IMR-90 (cell line): Measurements from ENCODE around the gene ADCYAP1R1. TPM values are rescaled to one million over a fixed set of nuclear protein-coding genes. Genes with fewer than 3 reads are reported as not detected.

Source experiments
- ATAC-seq: fragments of 200-7000 bp; cut with Tn5 transposase; 2 replicates; pipeline ENCODE4 v1.9.1; 2020; ENCODE audit warnings: low read depth, mild to moderate bottlenecking, moderate library complexity
- BruUV-seq: library from RNA; stranded (reverse); fragments of 400-500 nt; replicated peaks from 2 replicates; lab custom pipeline; 2021; lab: Mats Ljungman, UMichigan
- CTCF ChIA-PET: fragments of 300-600 bp; formaldehyde crosslinking; extraction: SDS; loops from one replicate; lab custom pipeline; 2021; ENCODE audit warnings: antibody characterized with exemption; lab: Yijun Ruan, JAX
- POLR2A ChIA-PET: fragments of 300-600 bp; sonication (Branson Sonifier 250); formaldehyde crosslinking; loops from one replicate; lab custom pipeline; 2022; ENCODE audit warnings: antibody characterized with exemption; ENCODE audit not compliant: unreplicated experiment; lab: Charles Lee
- DNase-seq: peaks from one replicate; pipeline ENCODE4 v3.0.0; 2013
- H2AFZ ChIP-seq: replicated peaks from 2 replicates; pipeline ENCODE3; 2013; ENCODE audit warnings: low read length, mild to moderate bottlenecking; ENCODE audit not compliant: poor library complexity
- H2AK5ac ChIP-seq: 2 replicates; pipeline ENCODE4 v1.6.1; 2013; ENCODE audit warnings: low read depth, low read length, inconsistent platforms
- H2AK9ac ChIP-seq: replicated peaks from 2 replicates; pipeline ENCODE3; 2013; ENCODE audit warnings: mild to moderate bottlenecking, low read depth, low read length, moderate library complexity; ENCODE audit not compliant: poor library complexity
- H2BK120ac ChIP-seq: 2 replicates; pipeline ENCODE4 v1.6.1; 2013; ENCODE audit warnings: low read depth, low read length, inconsistent platforms
- H2BK15ac ChIP-seq: 3 replicates; pipeline ENCODE4 v1.6.1; 2013; ENCODE audit warnings: low read depth, low read length, inconsistent platforms
- H2BK20ac ChIP-seq: 2 replicates; pipeline ENCODE4 v1.6.1; 2013; ENCODE audit warnings: low read depth, mild to moderate bottlenecking, inconsistent platforms, low read length, moderate library complexity
- H2BK5ac ChIP-seq: 2 replicates; pipeline ENCODE4 v1.6.1; 2013; ENCODE audit warnings: mild to moderate bottlenecking, low read depth, low read length, inconsistent platforms; ENCODE audit not compliant: poor library complexity, severe bottlenecking
- H3K14ac ChIP-seq: replicated peaks from 2 replicates; pipeline ENCODE4 v1.6.1; 2013; ENCODE audit warnings: low read depth, low read length, inconsistent platforms
- H3K18ac ChIP-seq: 2 replicates; pipeline ENCODE4 v1.6.1; 2013; ENCODE audit warnings: low read depth, low read length, control low read depth
- H3K23ac ChIP-seq: 2 replicates; pipeline ENCODE4 v1.6.1; 2013; ENCODE audit warnings: low read depth, low read length, inconsistent platforms
- H3K27ac ChIP-seq: 2 replicates; pipeline ENCODE4 v1.5.1; 2013; ENCODE audit warnings: mild to moderate bottlenecking, control low read depth, low read length; ENCODE audit not compliant: insufficient read depth
- H3K27me3 ChIP-seq: 2 replicates; pipeline ENCODE4 v1.6.1; 2013; ENCODE audit warnings: low read length; ENCODE audit not compliant: control insufficient read depth, insufficient read depth
- H3K36me3 ChIP-seq: 2 replicates; pipeline ENCODE4 v1.6.1; 2013; ENCODE audit warnings: low read length, mixed read lengths; ENCODE audit not compliant: control insufficient read depth, insufficient read depth
- H3K4ac ChIP-seq: 2 replicates; pipeline ENCODE4 v1.6.1; 2013; ENCODE audit warnings: low read depth, low read length, inconsistent platforms
- H3K4me1 ChIP-seq: 2 replicates; pipeline ENCODE4 v1.6.1; 2013; ENCODE audit warnings: low read length, mixed read lengths; ENCODE audit not compliant: control insufficient read depth, insufficient read depth
- H3K4me2 ChIP-seq: 2 replicates; pipeline ENCODE4 v1.6.1; 2013; ENCODE audit warnings: low read depth, mild to moderate bottlenecking, control low read depth, low read length, moderate library complexity
- H3K4me3 ChIP-seq: 2 replicates; pipeline ENCODE4 v1.5.1; 2013; ENCODE audit warnings: low read depth, mild to moderate bottlenecking, control low read depth, low read length, moderate library complexity; ENCODE audit not compliant: insufficient read depth
- H3K56ac ChIP-seq: 2 replicates; pipeline ENCODE4 v1.6.1; 2013; ENCODE audit warnings: low read length, inconsistent platforms; ENCODE audit not compliant: insufficient read depth; ENCODE audit errors: extremely low read depth
- H3K79me1 ChIP-seq, 2 experiments: 2 replicates each; pipeline ENCODE4 v1.6.1; 2013; ENCODE audit warnings: low read length in 2 of 2, inconsistent platforms in 1 of 2, low read depth in 1 of 2
- H3K9ac ChIP-seq: 2 replicates; pipeline ENCODE4 v1.6.1; 2013; ENCODE audit warnings: low read depth, low read length, control low read depth
- H3K9me1 ChIP-seq: 2 replicates; pipeline ENCODE4 v1.6.1; 2013; ENCODE audit warnings: low read length, inconsistent platforms; ENCODE audit not compliant: insufficient read depth
- H3K9me3 ChIP-seq: 2 replicates; pipeline ENCODE4 v1.6.1; 2013; ENCODE audit warnings: low read length; ENCODE audit not compliant: control insufficient read depth, insufficient read depth
- H4K20me1 ChIP-seq: 2 replicates; pipeline ENCODE4 v1.6.1; 2013; ENCODE audit warnings: low read length, inconsistent platforms; ENCODE audit not compliant: insufficient read depth
- H4K5ac ChIP-seq: 2 replicates; pipeline ENCODE4 v1.6.1; 2013; ENCODE audit warnings: mild to moderate bottlenecking, low read depth, low read length, control low read depth
- H4K8ac ChIP-seq, 2 experiments: 2 replicates each; pipeline ENCODE4 v1.6.1; 2013; ENCODE audit warnings: low read depth in 2 of 2, low read length in 2 of 2, control low read depth in 1 of 2, inconsistent platforms in 1 of 2
- H4K91ac ChIP-seq: 2 replicates; pipeline ENCODE4 v1.6.1; 2013; ENCODE audit warnings: low read depth, low read length, inconsistent platforms; ENCODE audit not compliant: insufficient read depth
- BHLHE40 ChIP-seq: fragments of 150-350 bp; IDR thresholded peaks from 2 replicates; pipeline ENCODE4 v1.6.1; 2016; ENCODE audit warnings: mild to moderate bottlenecking, low read depth, low read length
- CEBPB ChIP-seq: IDR thresholded peaks from 2 replicates; pipeline ENCODE4 v1.6.1; 2012; ENCODE audit warnings: low read depth, low read length, improper control_type of control experiment
- CHD1 ChIP-seq: IDR thresholded peaks from 2 replicates; pipeline ENCODE4 v1.6.1; 2012; ENCODE audit warnings: low read depth, low read length, improper control_type of control experiment
- FOS ChIP-seq: fragments of 150-350 bp; IDR thresholded peaks from 2 replicates; pipeline ENCODE4 v1.6.1; 2016; ENCODE audit warnings: low read depth, low read length
- MAFK ChIP-seq: IDR thresholded peaks from 2 replicates; pipeline ENCODE4 v1.6.1; 2012; ENCODE audit warnings: low read depth, low read length, improper control_type of control experiment
- MXI1 ChIP-seq: IDR thresholded peaks from 2 replicates; pipeline ENCODE4 v1.6.1; 2012; ENCODE audit warnings: low read depth, mild to moderate bottlenecking, low read length, moderate library complexity, borderline replicate concordance
- NFE2L2 ChIP-seq: fragments of 150-350 bp; IDR thresholded peaks from 2 replicates; pipeline ENCODE4 v1.6.1; 2016; ENCODE audit warnings: low read depth, mild to moderate bottlenecking, low read length
- POLR2A ChIP-seq: IDR thresholded peaks from 2 replicates; pipeline ENCODE4 v1.6.1; 2012; ENCODE audit warnings: mild to moderate bottlenecking, low read depth, low read length
- RAD21 ChIP-seq: IDR thresholded peaks from 2 replicates; pipeline ENCODE4 v1.6.1; 2012; ENCODE audit warnings: low read length, improper control_type of control experiment
- RCOR1 ChIP-seq: IDR thresholded peaks from 2 replicates; pipeline ENCODE4 v1.6.1; 2012; ENCODE audit warnings: mild to moderate bottlenecking, low read length, improper control_type of control experiment; ENCODE audit not compliant: insufficient replicate concordance
- RFX5 ChIP-seq: IDR thresholded peaks from 2 replicates; pipeline ENCODE4 v1.8.0; 2012; ENCODE audit warnings: low read depth, mild to moderate bottlenecking, low read length, moderate library complexity
- WGBS, 2 experiments: methylation state at CpG; one replicate each; pipeline versions ENCODE4 v1.1.5 to v1.1.7; 2013; ENCODE audit warnings: missing lambda C conversion rate in 2 of 2; ENCODE audit not compliant: insufficient read length in 1 of 2; ENCODE audit errors: extremely low coverage in 2 of 2; 5-methylcytosine and 5-hydroxymethylcytosine counted together
- dilution Hi-C: fragments of 300-500 bp; cut with HindIII; formaldehyde crosslinking; loops from one replicate; pipeline ENCODE4 v1.14.3; 2018; ENCODE audit warnings: low sequenced_read_pairs; ENCODE audit not compliant: unreplicated experiment
- in situ Hi-C: fragments of 300-500 bp; cut with MboI; formaldehyde crosslinking; loops from 3 replicates; pipeline ENCODE4 v1.14.3; 2019; ENCODE audit warnings: low sequenced_read_pairs, inconsistent platforms, mixed read lengths
- intact Hi-C: fragments of 100-400 bp; cut with micrococcal nuclease; formaldehyde crosslinking; loops from 2 replicates; pipeline ENCODE4 v1.10.0; 2022
- microRNA-seq, 2 experiments: library from miRNA; stranded (forward) in 1 of 2; unstranded in 1 of 2; fragments of 10-50 nt in 1 of 2; fragments of <30 nt in 1 of 2; gene quantifications in 1 of 2; microRNA quantifications in 1 of 2; one replicate each; pipeline versions ENCODE3 to v1.1.0; 2013 to 2020; ENCODE audit not compliant: insufficient read depth in 1 of 2, insufficient read length in 1 of 2, unreplicated experiment in 1 of 2
- polyA plus RNA-seq, 3 experiments: library from polyadenylated mRNA; depleted of rRNA; stranded (reverse); fragments of >200 nt; gene quantifications; 2 replicates each; pipeline ENCODE4 v1.2.3, GENCODE V29; 2012; ENCODE audit warnings: low replicate concordance in 1 of 3
- small RNA-seq, 5 experiments: library from RNA; depleted of rRNA; stranded (forward); fragments of <200 nt; gene quantifications; one replicate each; pipeline ENCODE3, GENCODE V24; 2012
- total RNA-seq: library from RNA; depleted of rRNA; stranded (reverse); fragments of >200 nt; gene quantifications from 2 replicates; pipeline ENCODE4 v1.2.3, GENCODE V29; 2012; rRNA removed
- TF ChIP-seq, protein P1 (sequence below): fragments of 150-350 bp; IDR thresholded peaks from 2 replicates; pipeline ENCODE4 v1.6.1; 2017; ENCODE audit warnings: mild to moderate bottlenecking, antibody characterized with exemption, low read length, low read depth

ADCYAP1R1 gene
- total and polyA plus RNA-seq, 2 of the 4 experiments (the other 2 are of a cell fraction) = not detected

DNA sequence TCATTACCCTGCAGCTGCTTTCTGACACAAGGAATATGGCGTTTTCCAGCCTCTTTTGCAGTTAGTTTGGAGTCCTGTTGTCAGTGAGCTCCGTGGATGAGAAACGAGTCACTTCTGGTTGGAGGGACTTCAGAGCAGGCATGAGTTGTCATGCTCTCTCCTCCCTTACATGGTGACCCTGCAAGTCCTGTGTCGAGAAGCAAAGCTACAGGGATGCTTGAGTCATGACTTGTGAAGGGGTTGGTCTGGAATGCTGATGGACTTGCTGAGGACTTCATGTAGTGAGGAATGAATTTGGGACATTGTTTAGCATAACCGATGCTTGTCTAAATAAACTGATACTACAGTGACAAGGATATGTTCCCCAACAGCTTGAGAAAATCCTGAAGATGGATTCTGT is 108.8 kb downstream of the ADCYAP1R1 start:
- in situ Hi-C loops (no loop called here), intact Hi-C loops (no loop called here), dilution Hi-C loops (no loop called here)
- Histone ChIP-seq H3K4me1 (no peaks in the 10 kb centered on the region), H3K79me1 (no peaks in the 10 kb centered on the region), H3K27me3 (no peaks in the 10 kb centered on the region), H4K8ac (no peak overlapping the region), H2AFZ (no peak overlapping the region), H4K20me1 (no peaks in the 10 kb centered on the region), H3K18ac (no peak overlapping the region), H2BK5ac (no peak overlapping the region), H2BK15ac (no peak overlapping the region), H3K23ac (no peak overlapping the region), H3K14ac (no peak overlapping the region), H4K5ac (no peak overlapping the region), H3K9ac (no peak overlapping the region), H3K27ac (no peak overlapping the region), H3K4me3 (no peak overlapping the region), H2AK5ac (no peak overlapping the region), H3K36me3 (no peaks in the 10 kb centered on the region), H3K9me3 (no peaks in the 10 kb centered on the region), H2AK9ac (peak overlapping the region; percentile 13), H3K56ac (no peak overlapping the region), H4K91ac (no peak overlapping the region), H2BK120ac (no peak overlapping the region), H2BK20ac (no peak overlapping the region), H3K4me2 (no peak overlapping the region), H3K4ac (no peak overlapping the region), H3K9me1 (no peaks in the 10 kb centered on the region)
- no peak for DNase-seq
- TF ChIP-seq BHLHE40 (no peak), RAD21 (no peak), RCOR1 (no peak), RFX5 (no peak), MAFK (no peak), CEBPB (no peak), POLR2A (no peak), CHD1 (no peak), NFE2L2 (no peak), FOS (no peak), MXI1 (no peak)
- TF ChIP-seq, protein P1, sequence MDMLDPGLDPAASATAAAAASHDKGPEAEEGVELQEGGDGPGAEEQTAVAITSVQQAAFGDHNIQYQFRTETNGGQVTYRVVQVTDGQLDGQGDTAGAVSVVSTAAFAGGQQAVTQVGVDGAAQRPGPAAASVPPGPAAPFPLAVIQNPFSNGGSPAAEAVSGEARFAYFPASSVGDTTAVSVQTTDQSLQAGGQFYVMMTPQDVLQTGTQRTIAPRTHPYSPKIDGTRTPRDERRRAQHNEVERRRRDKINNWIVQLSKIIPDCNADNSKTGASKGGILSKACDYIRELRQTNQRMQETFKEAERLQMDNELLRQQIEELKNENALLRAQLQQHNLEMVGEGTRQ = no peak
- ATAC-seq = no peak
- ChIA-PET POLR2A (no interaction called here), CTCF (interaction anchor here (1.1 to 1.2 kb wide), 2 partner anchors 9 to 177 kb away, joined by 3 read pairs; no protein-coding TSS in a partner anchor)
- 0% methylated on average over 1 of the region's 5 CpGs; no CpG with 5 or more reads in 1 of the 2 experiments for WGBS, 2 experiments
- no TSS peak for BruUV-seq

Small RNA genes within 50 kb of the gene (microRNA-seq; reads per million reads assigned to microRNA genes)
- gene AC006466.1 (ENCODE audit: insufficient read depth, insufficient read length) = not detected

Small RNA genes within 50 kb of the gene (small RNA-seq; reads per million reads assigned to genes)
- gene AC006466.1 = 0 reads per million in 5 experiments

Other genes with a start within 250 kb of the ADCYAP1R1 start
- gene AQP1, start 140.5 kb upstream of the ADCYAP1R1 start, total RNA-seq = 0.18 and 0.28 TPM in 2 replicates
- gene AQP1, start 140.5 kb upstream of the ADCYAP1R1 start, polyA plus RNA-seq (2012; rRNA removed) = 0.39 and 0.55 TPM in 2 replicates
- gene GHRHR, start 88.4 kb upstream of the ADCYAP1R1 start, total RNA-seq = not detected in 2 replicates
- gene GHRHR, start 88.4 kb upstream of the ADCYAP1R1 start, polyA plus RNA-seq (2012; rRNA removed) = not detected in 2 replicates